Bronchial epithelial cell (primary cell): Measurements from ENCODE around the gene CHRNE. TPM values are rescaled to one million over a fixed set of nuclear protein-coding genes. Genes with fewer than 3 reads are reported as not detected.
A peak's percentile ranks its signal among the peaks of the same experiment; 100 is the strongest.

Experiments
- DNase-seq: peaks from one replicate; pipeline ENCODE4 v3.0.0-alpha.2; 2010; ENCODE audit warnings: low read depth
- FAIRE-seq: peaks from 2 replicates; lab custom pipeline; 2011; peaks lifted over from hg19 to GRCh38; lab: Jason Lieb, UNC
- H3K27me3 ChIP-seq: 2 replicates; pipeline ENCODE4 v1.5.1; 2011; ENCODE audit warnings: low read length; ENCODE audit not compliant: control insufficient read depth, insufficient read depth
- H3K36me3 ChIP-seq: 2 replicates; pipeline ENCODE4 v1.5.1; 2011; ENCODE audit warnings: low read length; ENCODE audit not compliant: control insufficient read depth, insufficient read depth
- H3K4me3 ChIP-seq: 2 replicates; pipeline ENCODE4 v1.5.1; 2011; ENCODE audit warnings: mild to moderate bottlenecking, low read depth, low read length, control low read depth
- CTCF ChIP-seq: IDR thresholded peaks from 2 replicates; pipeline ENCODE4 v1.5.1; 2011; ENCODE audit warnings: mild to moderate bottlenecking, moderate library complexity, low read length, control low read depth, inconsistent platforms; ENCODE audit not compliant: insufficient read depth, severe bottlenecking
- total RNA-seq: library from RNA; depleted of rRNA; stranded (reverse); fragments of >200 nt; gene quantifications from 2 replicates; pipeline ENCODE4 v1.2.1, GENCODE V29; 2014

Gene CHRNE
- 0.13 and 0.79 TPM in 2 replicates for total RNA-seq

- FAIRE-seq (no peak), DNase-seq (peak; percentile 85)
- peak; percentile 82 for TF ChIP-seq CTCF
- H3K4me3 ChIP-seq: no peak within 1 kb of the TSS
- H3K36me3 ChIP-seq: no peaks in the 10 kb centered on the region
- H3K27me3 ChIP-seq: no peaks in the 10 kb centered on the region
These were observed at the start of gene CHRNE for GRCh38 chr17:4903051-4903818. CHRNE (minus strand) TSS chr17:4903098; CDS start chr17:4903063, 35 bp downstream.

GRCh38 chr17:4951486-4951885 lies 48.6 kb upstream of the CHRNE start:
- no peak overlapping the region for H3K4me3 ChIP-seq
- TF ChIP-seq CTCF: no peak
- FAIRE-seq: no peak
- no peak for DNase-seq
- no peaks in the 10 kb centered on the region for H3K27me3 ChIP-seq
- peaks cover 2% of the 10 kb centered on the region for H3K36me3 ChIP-seq

GRCh38 chr17:4950746-4951204 lies 47.9 kb upstream of the CHRNE start, which contains the start of gene ENO3:
ENO3 (plus strand) TSS chr17:4951119; CDS start chr17:4951830, 711 bp downstream.
- peak within 1 kb of the TSS; percentile 99 for H3K4me3 ChIP-seq
- TF ChIP-seq CTCF: no peak
- FAIRE-seq (no peak), DNase-seq (no peak)
- peaks cover 2% of the 10 kb centered on the region for H3K36me3 ChIP-seq
- H3K27me3 ChIP-seq: no peaks in the 10 kb centered on the region

DNA sequence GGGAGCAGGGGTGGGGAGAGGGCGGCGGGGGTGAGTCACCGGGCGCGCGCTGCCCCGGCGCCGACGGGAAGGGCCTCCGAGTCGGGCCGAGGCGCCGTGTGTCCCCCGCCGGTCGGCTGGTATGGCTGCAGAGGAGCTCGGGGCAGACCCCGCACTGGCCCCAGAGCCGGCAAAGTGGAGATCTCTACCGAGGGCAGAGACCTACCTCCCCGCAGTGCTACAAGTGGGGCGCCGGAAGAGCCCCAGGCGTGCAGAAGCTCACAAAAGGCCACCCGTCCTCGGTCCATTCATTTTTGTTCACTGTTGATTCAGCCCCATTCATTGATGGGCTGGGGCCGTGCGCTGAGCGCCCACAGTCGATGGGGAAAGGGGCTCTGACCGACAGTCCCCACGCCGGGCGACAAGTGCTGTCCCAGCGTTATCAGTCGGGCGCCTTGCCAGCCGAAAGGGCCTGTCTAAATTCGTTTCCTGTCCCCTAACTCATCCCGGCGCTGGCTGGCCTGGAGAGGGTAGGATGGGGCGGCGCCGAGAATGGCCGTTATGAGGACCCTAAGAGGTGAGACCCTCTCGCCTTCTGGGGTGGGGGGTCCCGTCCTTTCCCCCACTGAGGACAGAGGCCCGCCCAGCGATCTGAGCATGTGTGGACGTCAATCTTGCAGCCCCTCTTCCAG lies 47.3 kb upstream of the CHRNE start:
- no peak for TF ChIP-seq CTCF

DNA sequence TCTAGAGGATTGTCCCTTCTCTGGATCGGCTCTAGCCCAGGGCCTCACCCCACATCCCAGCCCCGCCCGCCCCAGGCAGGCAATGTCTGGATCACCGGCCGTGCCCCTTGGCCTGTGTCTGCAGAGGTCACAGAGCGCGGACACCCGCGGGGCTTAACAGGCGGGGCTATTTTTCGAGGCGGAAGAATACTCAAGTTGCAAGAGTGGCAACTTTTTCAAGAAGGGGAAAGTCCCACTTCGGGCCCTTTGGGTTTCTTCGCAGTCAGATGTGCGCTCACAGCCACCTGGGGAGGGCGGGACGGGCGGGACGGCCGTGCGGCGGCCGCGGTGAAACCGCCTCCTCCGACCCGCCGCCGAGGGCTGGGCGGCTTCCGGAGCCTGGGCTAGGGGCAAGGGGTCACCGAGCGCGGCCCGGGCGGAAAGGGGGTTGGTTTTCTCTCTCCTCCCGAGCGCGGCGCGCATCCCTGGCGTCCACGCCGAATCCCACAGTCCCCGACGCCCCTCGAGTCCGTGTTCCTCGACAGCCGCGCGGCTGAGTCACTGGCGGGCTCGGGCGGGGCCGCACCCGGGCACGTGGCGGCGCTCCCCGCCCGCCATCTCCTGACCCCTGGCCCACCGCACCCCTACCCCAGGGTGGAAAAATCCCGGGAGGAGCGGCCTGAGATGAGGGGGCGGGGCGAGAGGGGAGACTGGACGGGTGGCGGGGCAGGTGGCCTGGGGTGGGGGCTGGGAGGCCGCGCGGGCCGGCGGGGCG lies 46.6 kb upstream of the CHRNE start:
- peaks cover 7% of the 10 kb centered on the region for H3K36me3 ChIP-seq
- peak overlapping the region; percentile 99 for H3K4me3 ChIP-seq
- H3K27me3 ChIP-seq: no peaks in the 10 kb centered on the region
- no peak for FAIRE-seq
- TF ChIP-seq CTCF: no peak
- peak; percentile 58 for DNase-seq

More for the DNA sequence above, 47.3 kb upstream of the CHRNE start:
- Histone ChIP-seq H3K27me3 (no peaks in the 10 kb centered on the region), H3K36me3 (peaks cover 2% of the 10 kb centered on the region), H3K4me3 (peak overlapping the region; percentile 99)
- FAIRE-seq (no peak), DNase-seq (no peak)
